VCaP (cell line): ENCODE results near the gene EIF4G3.

ENCODE experiments used
- H3K27ac ChIP-seq: fragments of 450-650 bp; 2 replicates; pipeline ENCODE4 v1.5.1; 2017
- CTCF ChIP-seq: fragments of 450-650 bp; conservative IDR thresholded peaks from 2 replicates; pipeline ENCODE4 v1.5.1; 2017; ENCODE audit warnings: mild to moderate bottlenecking, moderate library complexity

EIF4G3 gene

GRCh38 chr1:21046132-21046531 lies 130.6 kb downstream of the EIF4G3 start:
- H3K27ac ChIP-seq = no peak overlapping the region
- TF ChIP-seq CTCF = no peak

- TF ChIP-seq CTCF = no peak
- no peak overlapping the region for H3K27ac ChIP-seq
These were observed 131.3 kb downstream of the EIF4G3 start for GRCh38 chr1:21045351-21045750.

DNA sequence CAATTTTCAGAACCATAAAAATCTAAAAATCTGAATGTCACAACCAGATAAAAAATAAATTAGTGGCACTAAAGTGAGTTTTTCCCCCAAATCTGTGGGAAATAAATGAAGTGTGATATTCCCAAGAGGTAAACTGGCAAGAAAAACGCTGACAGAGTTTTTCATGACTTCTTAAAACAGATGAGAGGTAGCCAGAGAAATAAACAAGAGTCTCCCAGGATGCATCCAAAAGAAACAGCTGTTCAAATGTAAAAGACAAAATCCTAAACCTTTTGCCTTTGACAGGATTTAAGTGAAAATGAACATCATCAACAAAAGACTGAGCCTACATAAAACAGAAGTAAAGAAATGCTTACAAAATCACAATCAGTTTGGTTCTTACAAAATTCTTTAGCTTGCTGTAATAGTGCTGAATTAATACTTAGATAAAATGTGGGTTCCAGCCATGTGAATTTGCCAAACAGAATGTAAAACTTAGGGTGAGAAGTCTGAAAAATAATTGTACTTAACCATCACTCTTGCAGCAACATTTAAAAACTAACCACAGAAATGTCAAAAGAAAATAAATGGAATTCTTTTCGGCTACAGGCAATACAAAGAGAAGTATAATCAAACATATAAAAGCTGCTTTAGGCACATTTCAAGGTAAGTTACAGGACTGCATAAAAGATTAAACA lies 133.6 kb downstream of the EIF4G3 start:
- TF ChIP-seq CTCF = no peak
- no peak overlapping the region for H3K27ac ChIP-seq

DNA sequence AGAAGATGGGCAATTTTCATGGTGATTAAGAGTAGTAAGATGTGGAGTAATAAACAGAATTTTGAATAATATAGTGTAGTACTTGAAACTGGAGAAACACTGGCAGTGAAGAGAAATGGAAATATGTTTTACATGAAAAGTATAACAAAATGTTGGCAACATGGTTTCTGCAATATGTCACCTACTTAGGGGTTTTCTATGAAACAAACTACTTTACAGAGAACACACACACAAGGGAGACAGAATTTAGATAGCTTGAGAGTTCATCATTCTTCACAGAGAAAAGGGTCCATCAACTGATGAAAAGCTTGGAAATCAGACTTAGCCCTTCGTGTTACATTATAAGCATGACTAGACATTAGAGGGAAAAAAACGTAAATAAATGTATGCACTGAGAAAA lies 135.2 kb downstream of the EIF4G3 start:
- no peak overlapping the region for H3K27ac ChIP-seq

DNA sequence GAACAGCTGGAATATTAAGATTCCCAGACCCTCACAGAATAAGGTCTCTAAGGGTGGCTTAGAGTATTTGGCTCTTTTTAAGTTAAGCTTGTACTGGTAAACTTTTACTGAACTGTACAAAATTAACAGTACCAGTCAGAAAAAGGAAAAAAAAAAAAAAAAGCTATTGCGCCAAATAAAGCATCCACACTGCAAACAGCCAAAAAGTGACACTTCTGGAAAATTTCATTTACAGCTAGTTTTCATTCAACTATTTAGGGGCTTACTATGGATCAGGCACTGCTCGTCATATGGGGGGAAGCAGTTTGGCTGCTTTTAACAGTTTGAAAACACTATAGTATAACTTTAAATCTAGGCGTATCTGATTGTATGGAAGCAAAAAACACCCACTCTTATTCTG lies 139.6 kb downstream of the EIF4G3 start:
- no peak overlapping the region for H3K27ac ChIP-seq
- TF ChIP-seq CTCF = no peak

More for the DNA sequence above, 135.2 kb downstream of the EIF4G3 start:
- TF ChIP-seq CTCF = no peak

- TF ChIP-seq CTCF = no peak
These were observed 140.9 kb downstream of the EIF4G3 start for GRCh38 chr1:21035794-21036193.

GRCh38 chr1:21034725-21035628 lies 141.7 kb downstream of the EIF4G3 start:
- H3K27ac ChIP-seq = no peak overlapping the region
- no peak for TF ChIP-seq CTCF

More at GRCh38 chr1:21035794-21036193, 140.9 kb downstream of the EIF4G3 start:
- H3K27ac ChIP-seq = no peak overlapping the region
